ENCODE results near the gene PRKAG3. TPM values are rescaled to one million over a fixed set of nuclear protein-coding genes. Genes with fewer than 3 reads are reported as not detected.

Gene PRKAG3
- total RNA-seq, 4 donors from 2014 or later = not detected

Other genes starting within 250 kb of the PRKAG3 start
- 1 to 10 TPM; 2.7 to 7.1 (median 4.0) TPM for gene PLCD4, start 223.9 kb downstream of the PRKAG3 start, total RNA-seq
- 10 to 100 TPM; 10.8 to 23.1 (median 20.0) TPM for gene ZNF142, start 172.2 kb downstream of the PRKAG3 start, total RNA-seq
- 10 to 100 TPM; 29.9 to 34.0 (median 30.6) TPM for gene BCS1L, start 172.1 kb downstream of the PRKAG3 start, total RNA-seq
- 10 to 100 TPM in 3 of 4 donors, 1 to 10 TPM in 1; 9.6 to 17.4 (median 15.7) TPM for gene RNF25, start 159.8 kb downstream of the PRKAG3 start, total RNA-seq
- gene STK36, start 159.7 kb downstream of the PRKAG3 start, total RNA-seq = 10 to 100 TPM in 2 of 4 donors, 1 to 10 TPM in 2; 5.8 to 27.8 (median 10.4) TPM
- gene TTLL4, start 121.0 kb downstream of the PRKAG3 start, total RNA-seq = 10 to 100 TPM; 12.8 to 17.5 (median 15.6) TPM
- gene CYP27A1, start 49.7 kb downstream of the PRKAG3 start, total RNA-seq = 10 to 100 TPM in 1 of 4 donors, 1 to 10 TPM in 3; 1.7 to 11.2 (median 6.4) TPM
- gene WNT6, start 28.0 kb upstream of the PRKAG3 start, total RNA-seq = under 1 TPM in 2 of 4 donors, not detected in 2; 0.73 to 0.76 TPM
- 10 to 100 TPM in 2 of 4 donors, 1 to 10 TPM in 2; 8.0 to 19.1 (median 11.9) TPM for gene WNT10A, start 49.0 kb upstream of the PRKAG3 start, total RNA-seq
- gene CDK5R2, start 127.9 kb upstream of the PRKAG3 start, total RNA-seq = not detected
- gene FEV, start 153.4 kb upstream of the PRKAG3 start, total RNA-seq = 1 to 10 TPM in 1 of 4 donors, not detected in 3; 2.1 TPM
- gene CRYBA2, start 161.6 kb upstream of the PRKAG3 start, total RNA-seq = not detected
- under 1 TPM in 1 of 4 donors, not detected in 3; 0.19 TPM for gene CFAP65, start 209.7 kb upstream of the PRKAG3 start, total RNA-seq
- under 1 TPM in 1 of 4 donors, not detected in 3; 0.38 TPM for gene IHH, start 229.1 kb upstream of the PRKAG3 start, total RNA-seq

All from esophagus squamous epithelium (tissue), 4 donors.